NCI-H1930 (cell line): ENCODE measurements around the gene MYCBP2.
A peak's percentile ranks its signal among the peaks of the same experiment; 100 is the strongest.
"Not testable (repeated sequence)": the region's sequence is repeated elsewhere in the genome, so short reads cannot be mapped to it uniquely, and the experiment has no call there.

Source experiments
- DNase-seq, 2 experiments: peaks; one replicate each; lab custom pipeline; 2025; lab: John Stamatoyannopoulos, UW

Gene MYCBP2

DNA sequence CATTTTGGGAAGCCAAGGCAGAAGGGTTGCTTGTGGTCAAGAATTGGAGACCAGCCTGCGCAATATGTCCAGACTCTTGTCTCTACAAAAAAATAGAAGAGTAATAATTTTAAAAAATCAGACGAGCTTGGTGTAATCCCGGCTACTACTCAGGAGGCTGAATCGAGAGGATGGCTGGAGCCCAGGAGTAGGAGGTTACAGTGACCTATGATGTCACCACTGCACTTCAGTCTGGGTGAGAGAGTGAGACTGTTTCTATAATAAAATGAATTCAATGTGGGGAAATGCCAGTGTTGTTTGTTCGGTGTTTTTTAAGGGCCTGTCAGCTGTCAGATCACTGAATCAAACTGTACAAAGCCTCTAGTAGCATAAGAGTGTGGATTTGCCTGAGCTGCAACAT, 298.7 kb downstream of the MYCBP2 start:
- DNase-seq = no peak

DNA sequence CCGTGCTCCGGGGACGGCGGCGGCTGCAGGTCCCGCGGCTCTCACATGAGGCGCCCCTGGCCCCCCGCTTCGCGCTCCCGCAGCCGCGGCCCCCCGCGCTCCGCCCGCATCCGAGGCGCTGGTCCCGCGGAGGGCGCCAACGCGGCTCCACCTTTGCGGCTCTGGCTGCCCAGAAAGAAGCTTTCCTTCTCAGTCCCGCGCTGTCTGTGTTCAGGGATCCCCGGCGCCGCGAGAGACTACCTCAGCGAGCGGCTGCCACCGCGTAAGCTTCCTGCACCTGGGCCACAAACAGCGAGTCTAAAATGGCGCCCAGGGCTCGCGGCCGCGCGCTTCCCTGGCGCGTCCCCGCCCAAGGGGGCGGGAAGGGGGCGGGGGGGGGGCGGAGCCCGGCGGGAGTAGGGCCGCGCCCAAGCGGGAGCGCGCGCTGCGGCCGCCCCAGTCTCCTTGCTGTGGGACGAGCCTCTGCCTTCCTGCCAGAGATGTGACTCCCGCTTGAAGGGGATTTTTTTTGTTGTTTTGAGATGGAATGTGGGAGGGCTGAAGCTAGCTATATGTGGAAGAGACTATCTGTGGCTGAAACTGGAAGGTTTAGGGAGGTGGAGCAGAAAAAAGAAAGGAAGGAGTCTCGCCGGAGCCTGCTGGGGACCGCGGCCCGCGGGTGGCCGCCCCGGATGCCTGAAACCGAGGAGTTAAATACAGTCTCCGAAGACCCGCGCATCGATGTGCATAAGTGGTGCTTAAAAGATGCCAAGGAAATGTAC, 299.9 kb downstream of the MYCBP2 start, which contains the start of gene FBXL3:
Gene FBXL3 (minus strand): TSS at position 299 of the 761 bp plus-strand sequence. CDS start 5,299 bp downstream, outside the sequence.
- peak; percentile 78 to 88 for DNase-seq

DNA sequence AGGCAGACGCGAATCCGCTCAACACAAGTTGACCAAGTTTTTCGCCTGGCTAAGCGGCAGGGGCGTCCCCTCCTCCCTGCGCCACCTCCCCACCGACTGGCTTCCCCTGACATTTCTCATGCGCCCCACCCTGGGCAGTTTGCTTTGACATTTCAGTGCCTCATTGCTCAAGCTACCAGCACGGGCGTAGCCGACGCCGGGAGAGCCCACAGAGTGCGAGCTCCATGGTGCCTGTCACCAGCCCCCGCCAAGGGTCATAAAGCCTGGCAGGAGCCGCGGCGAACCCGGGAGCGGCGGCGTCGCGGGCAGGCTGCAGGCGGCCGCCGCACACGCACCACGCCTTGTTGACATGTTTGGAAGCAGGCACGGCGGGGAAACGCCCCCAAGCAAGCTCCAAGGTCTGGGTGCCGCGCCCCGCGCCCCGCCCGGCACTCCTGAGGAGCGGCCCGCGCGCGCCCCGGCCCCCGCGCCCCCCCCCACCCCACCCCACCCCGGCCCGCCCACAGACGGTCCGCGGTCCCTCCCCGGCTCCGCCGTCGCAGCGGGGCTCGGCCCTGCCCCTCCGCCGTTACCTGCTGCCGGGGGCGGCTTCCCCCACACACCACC, 300.5 kb downstream of the MYCBP2 start:
- DNase-seq = peak; percentile 41 to 50

DNA sequence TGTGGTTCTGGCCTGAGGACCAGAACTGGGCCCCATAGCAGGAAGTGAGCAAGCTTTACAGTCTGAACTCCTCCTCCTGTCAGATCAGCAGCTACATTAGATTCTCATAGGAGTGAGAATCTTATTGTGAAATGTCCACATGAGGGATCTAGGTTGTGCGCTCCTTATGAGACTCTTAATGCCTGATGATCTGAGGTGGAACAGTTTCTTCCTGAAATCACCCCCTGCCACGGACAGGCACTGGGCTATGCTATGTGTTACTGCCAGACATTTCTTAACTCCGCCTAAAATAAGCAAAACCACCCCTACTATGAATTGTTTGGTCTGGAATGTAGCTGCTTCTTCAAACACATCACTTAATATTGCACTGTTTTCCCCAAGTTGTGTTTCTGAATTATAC, 304.6 kb downstream of the MYCBP2 start:
- DNase-seq = no peak

DNA sequence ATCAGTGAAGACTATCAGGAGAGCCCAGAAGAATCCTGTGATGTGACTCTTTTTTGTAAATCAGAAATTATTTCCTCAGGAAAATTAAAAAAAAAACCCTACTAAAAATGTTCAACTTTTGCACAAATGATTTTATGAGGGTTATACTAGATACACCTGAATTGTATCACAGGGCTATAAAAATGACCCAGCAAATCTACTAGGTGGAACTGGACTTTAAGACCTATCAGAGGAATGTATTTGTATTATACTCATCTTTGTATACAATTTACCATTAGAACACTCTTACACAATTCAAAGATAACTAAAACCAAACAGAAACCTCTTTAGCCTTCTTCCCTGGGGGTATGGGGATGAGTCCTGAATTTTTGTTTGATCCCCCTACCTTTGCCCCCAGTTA, 307.1 kb downstream of the MYCBP2 start:
- no peak for DNase-seq

DNA sequence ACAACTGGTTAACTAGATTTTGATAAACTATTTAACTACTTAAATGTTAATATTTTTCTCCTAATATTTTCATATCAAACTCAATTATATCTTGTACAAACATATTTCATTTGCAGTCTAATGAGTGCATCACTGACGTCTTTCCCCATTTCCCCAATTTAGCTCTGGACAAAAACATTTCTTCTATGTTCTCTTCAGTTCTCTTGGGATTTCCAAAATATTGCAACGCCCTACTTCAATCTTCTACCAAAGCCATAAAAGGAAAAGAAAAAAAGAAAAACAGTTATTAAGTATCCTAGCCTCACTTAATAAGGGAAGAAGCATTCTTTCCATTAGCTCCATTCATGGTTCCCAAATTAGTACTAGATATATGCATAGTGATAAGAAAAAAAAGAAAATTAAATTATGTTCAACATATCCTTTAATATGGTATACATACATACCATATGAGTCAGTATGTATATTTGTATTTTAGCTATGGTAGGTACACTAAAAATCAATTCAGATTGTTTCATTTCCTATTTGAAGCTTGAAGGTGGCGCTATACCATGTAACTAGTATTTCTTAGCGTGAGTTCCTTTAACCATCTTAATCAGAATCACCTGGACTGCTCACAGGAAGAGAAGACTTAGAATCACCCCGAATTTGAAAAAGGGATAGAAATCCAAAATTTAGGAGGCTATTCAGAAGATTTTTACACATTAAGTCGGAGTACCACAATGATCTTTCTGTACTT, 309.8 kb downstream of the MYCBP2 start:
- DNase-seq = no peak

DNA sequence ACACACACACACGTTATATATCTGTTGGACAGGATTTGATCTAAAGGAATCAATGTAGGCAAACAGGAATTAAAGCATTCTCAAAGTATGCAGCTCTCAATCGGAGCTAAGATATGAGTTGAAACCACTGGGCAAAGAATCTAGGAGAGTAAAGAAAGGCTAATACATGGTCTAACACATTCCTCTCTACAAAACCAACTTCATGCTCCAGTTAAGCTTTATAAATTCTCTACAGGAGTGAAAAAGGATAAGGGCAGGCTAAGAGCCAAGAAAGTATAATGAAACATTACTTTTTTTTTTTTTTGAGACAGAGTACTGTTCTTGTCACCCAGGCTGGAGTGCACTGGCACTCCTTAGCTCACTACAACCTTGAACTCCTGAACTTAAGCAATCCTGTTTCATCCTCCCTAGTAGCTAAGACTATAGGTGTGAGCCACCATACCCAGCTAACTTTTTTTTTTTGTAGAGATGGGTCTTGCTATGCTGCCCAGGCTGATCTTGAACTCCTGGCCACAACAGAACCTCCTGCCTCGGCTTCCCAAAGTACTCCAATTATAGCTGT, 310.6 kb downstream of the MYCBP2 start:
- DNase-seq = no peak

DNA sequence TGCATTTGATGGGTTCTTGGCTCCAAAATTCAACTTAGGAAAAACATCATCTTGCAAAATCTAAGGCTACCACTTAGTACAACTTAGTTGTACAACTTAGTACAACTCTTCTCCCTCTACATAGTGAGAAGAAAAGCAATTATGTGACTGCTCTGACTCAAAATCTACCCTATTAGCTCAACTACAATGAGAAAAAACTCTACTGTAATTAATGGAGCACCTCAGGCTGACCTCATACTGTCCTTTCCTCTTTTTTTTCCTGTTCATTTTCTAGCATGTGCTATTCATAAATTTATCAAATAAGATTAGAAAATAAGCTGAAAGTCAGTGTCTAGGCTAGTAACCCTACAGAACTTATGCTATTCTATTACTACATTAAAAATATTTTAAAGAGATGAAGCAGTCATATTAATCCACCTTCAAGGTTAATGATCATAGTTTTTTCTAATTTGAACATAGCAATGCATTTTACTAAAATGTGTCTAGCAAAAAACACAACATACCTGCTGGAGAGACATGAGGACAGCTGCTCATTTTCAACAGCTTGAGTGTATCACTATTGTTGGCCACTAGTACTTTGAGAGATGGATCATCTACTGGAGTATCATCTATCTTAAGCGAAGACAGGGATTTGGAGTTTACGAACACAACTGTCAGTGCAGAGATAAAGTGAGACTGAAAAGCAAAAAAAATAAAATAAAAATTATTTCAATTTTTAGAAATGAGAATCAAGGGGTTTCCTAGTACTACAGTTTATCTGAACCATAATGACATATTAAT, 311.8 kb downstream of the MYCBP2 start:
- DNase-seq = no peak

DNA sequence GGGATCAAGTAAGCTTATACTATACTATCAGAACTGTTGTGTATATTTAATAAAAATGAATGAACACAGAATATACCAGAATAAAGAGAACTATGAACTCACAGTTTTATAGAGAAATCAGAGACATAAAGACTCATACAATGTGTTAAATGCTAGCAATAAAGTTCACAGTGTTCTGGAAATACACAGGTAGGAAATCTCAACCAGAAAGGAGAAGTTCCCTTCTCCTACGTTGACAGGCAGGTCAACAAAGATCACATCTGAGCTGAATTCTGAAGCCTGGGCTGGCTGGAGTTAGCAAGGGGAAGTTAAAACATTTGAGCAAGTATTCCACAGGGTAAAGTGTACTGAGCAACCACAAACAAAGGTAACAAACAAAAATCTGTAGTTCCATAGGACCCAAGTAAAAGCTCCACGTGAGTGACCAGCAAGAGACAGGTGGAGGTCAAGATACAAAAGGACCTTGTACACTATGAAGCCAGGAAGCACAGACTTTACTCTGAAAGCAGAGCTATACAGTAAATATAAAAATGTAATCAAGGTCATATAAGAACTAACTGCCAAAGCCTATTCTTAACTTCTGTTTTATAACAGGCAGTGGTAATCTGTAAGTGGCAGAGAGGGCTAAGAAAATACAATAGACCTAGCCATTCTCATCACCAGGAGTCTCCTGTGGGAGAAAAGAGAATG, 312.9 kb downstream of the MYCBP2 start:
- DNase-seq = no peak

DNA sequence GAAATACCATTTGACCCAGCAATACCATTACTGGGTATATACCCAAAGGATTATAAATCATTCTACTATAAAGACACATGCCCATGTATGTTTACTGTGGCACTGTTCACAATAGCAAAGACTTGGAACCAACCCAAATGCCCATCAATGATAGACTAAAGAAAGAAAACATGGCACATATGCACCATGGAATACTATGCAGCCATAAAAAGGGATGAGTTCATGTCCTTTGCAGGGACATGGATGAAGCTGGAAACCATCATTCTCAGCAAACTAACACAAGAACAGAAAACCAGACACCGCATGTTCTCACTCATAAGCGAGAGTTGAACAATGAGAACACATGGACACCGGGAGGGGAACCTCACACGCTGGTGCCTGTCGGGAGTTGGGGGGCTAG, 317.2 kb downstream of the MYCBP2 start:
- DNase-seq = not testable (repeated sequence)

DNA sequence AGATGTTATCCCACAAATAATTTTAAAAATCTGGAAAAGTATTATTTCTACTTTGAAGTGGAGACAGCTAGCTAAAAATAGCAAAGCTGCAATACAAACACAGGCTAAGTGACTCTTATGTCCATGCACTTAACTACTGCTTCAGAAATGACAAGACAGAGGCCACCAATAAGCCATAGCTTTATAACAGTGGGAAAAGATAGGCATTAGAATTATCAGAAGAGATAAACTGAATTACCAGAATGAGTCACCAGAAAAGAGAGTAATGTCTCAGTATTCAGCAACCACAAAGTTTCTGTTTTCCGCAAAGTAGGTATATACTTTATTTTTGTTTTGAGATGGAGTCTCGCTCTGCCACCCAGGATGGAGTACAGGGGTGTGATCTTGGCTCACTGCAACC, 317.9 kb downstream of the MYCBP2 start:
- no peak for DNase-seq

DNA sequence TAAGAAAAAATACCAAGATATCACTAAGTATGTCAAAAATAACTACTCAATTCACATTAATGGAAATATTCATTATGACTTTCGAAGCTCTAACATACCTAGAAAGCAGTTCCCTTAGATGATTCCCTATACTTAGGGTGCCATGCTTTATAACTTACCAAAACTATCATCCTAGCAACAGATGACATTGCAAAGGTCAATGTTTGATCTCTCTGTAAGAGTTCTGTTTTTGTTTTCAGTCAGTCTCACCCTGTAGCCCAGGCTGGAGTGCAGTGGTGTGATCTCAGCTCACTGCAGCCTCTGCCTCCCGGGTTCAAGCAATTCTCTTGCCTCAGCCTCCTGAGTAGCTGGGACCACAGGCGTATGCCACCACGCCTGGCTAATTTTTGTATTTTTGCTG, 318.6 kb downstream of the MYCBP2 start:
- DNase-seq = not testable (repeated sequence)

DNA sequence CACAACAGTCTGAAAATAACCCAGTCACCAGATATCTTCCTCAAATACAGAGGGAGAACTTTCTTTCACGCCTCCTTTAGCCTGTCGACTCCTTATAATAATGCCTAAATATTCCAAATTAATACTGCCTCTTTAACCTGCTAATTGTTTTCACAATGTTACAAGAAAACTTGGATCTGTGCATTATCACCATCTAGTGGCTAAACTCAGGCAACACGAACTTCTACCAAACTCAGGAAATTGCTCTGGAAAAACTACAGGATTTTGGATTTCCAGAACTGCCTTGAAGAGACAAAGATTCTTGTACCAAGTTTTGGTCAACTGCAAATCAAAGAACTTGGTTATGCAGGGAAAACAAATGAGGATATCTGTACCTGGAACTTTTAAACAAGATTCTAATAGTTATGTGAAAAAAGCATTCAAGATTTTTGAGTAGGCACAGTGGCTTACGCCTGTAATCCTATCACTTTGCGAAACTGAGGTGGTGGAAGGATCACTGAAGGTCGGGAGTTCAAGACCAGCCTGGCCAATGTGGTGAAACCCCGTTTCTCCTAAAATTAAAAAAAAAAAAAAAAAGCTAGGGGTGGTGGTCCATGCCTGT, 324.2 kb downstream of the MYCBP2 start:
- DNase-seq = peak in 1 of 2 experiments; percentile 14

DNA sequence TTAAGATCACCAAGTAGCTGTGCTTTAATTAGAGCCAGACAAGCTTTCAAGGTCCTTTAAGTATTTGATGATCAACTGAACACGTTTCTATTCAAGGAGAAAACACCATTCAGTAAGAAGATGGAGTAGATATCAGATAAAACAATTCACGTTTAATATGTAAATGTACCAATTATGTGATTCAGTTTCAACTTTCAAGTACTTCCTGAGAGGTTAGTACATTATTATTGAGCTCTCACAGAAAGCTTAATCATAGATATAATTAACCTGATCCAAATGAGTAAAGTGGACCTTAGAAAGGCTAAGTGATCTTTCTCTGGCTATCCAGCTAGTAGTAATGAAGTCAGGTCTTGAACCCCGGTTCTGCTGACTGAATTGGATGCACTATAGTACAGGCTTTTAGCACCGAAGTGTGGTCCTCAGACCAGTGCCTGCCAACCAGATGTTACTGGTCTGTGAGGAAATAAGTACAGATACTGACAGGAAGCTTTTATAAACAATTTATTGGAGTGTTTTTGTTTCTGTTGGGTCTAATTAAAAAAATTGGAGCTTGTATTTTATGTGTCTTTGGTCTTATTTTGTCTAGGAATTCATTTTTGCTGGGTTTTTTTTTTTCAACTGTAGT, 324.8 kb downstream of the MYCBP2 start:
- DNase-seq = no peak

DNA sequence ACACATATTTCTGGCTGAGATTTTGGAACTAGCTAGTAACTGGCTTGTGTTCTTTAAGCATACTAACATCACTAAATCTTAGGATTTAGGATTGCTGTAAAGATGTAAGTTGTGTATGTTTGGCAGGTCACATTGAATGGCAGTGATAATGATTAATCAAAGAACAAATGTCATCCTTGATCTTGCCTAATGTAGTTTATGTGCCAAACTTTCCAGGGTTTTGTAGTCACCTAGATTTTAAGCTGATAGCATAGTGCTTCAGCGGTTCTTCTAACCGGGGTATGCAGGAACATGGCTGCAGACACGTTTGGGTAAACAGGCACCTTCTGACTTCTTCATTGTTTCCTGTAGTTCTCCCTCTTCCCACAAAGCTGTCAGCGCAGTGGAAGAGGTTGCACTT, 325.4 kb downstream of the MYCBP2 start:
- DNase-seq = no peak

DNA sequence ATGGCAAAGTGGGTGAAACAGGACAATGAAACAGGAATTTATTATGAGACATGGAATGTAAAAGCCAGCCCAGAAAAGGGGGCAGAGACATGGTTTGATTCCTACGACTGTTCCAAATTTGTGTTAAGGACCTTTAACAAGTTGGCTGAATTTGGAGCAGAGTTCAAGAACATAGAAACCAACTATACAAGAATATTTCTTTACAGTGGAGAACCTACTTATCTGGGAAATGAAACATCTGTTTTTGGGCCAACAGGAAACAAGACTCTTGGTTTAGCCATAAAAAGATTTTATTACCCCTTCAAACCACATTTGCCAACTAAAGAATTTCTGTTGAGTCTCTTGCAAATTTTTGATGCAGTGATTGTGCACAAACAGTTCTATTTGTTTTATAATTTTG, 326.4 kb downstream of the MYCBP2 start:
- DNase-seq = no peak
